Activated CD4-positive, alpha-beta T cell treated with anti-CD3 and anti-CD28 coated beads for 36 hours (primary cell): Measurements from ENCODE around the gene BCL2L11. TPM values are rescaled to one million over a fixed set of nuclear protein-coding genes. Genes with fewer than 3 reads are reported as not detected.
A peak's percentile ranks its signal among the peaks of the same experiment; 100 is the strongest.

Experiments used
- ATAC-seq: fragments of 200-7000 bp; cut with Tn5 transposase; one replicate; pipeline ENCODE4 v1.10.0; 2021; ENCODE audit warnings: mild to moderate bottlenecking, moderate library complexity
- CTCF ChIA-PET: fragments of 350-600 bp; sonication (Branson Sonifier 250); formaldehyde crosslinking; loops from one replicate; lab custom pipeline; 2021; ENCODE audit warnings: antibody characterized with exemption; lab: Charles Lee
- POLR2A ChIA-PET: fragments of 350-600 bp; sonication (Branson Sonifier 250); formaldehyde crosslinking; loops from one replicate; lab custom pipeline; 2021; ENCODE audit warnings: antibody characterized with exemption, inconsistent platforms; lab: Charles Lee
- DNase-seq: peaks from one replicate; pipeline ENCODE4 v3.0.0-alpha.2; 2020
- H3K27ac Mint-ChIP-seq: one replicate; pipeline ENCODE4 v1.8.0; 2021; ENCODE audit warnings: mixed read lengths
- H3K27me3 Mint-ChIP-seq: one replicate; pipeline ENCODE4 v1.8.0; 2021; ENCODE audit warnings: mixed read lengths
- H3K36me3 Mint-ChIP-seq: one replicate; pipeline ENCODE4 v1.8.0; 2021; ENCODE audit warnings: low read depth, mixed read lengths
- H3K4me1 Mint-ChIP-seq: one replicate; pipeline ENCODE4 v1.8.0; 2021; ENCODE audit warnings: mixed read lengths
- H3K4me3 Mint-ChIP-seq: one replicate; pipeline ENCODE4 v1.8.0; 2021; ENCODE audit warnings: mild to moderate bottlenecking, moderate library complexity, mixed read lengths
- H3K9me3 Mint-ChIP-seq: one replicate; pipeline ENCODE4 v1.8.0; 2021; ENCODE audit warnings: low read depth, mixed read lengths
- intact Hi-C, 2 experiments: fragments of 100-400 bp; cut with DNase I in 1 of 2; cut with micrococcal nuclease in 1 of 2; formaldehyde crosslinking; loops; one replicate each; pipeline versions ENCODE4 v1.14.2 to v1.15.1; 2022 to 2024; cut with DNase I, micrococcal nuclease
- total RNA-seq, 2 experiments: library from RNA; stranded (reverse); gene quantifications; one replicate each; pipeline ENCODE4 v1.2.3, GENCODE V29; 2021

The BCL2L11 gene
- total RNA-seq, 2 experiments from 2014 or later: 18.2 to 28.6 TPM

DNA sequence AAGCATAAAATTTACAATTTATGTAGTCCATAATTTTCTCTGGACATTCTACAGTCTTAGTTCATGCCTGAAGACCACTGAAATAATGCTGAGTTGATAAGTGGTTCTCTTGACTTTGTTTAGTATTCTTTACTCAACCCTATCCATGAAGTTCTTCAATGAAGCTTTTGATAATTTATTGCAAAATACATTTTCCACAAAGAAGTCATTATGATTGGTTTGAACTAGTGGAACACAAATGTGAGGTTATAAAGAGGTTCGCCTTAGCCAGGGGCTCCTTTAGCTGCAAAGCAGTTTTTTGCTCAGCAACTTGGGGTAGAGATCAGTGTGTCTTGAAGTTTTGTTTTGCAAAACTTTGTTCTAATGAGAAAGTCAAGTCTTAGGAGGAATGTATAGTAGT is 5.9 kb downstream of the BCL2L11 start:
- H3K4me1 Mint-ChIP-seq: peaks cover 32% of the 10 kb centered on the region
- peaks cover 75% of the 10 kb centered on the region for H3K36me3 Mint-ChIP-seq
- no peaks in the 10 kb centered on the region for H3K9me3 Mint-ChIP-seq
- ATAC-seq (no peak), DNase-seq (no peak)
- H3K27ac Mint-ChIP-seq: no peak overlapping the region
- POLR2A ChIA-PET: interaction anchor here (0.6 kb wide), 1 partner anchor 37 kb away, joined by 4 read pairs; no protein-coding TSS in a partner anchor
- CTCF ChIA-PET: interaction anchor here (1.0 kb wide), 1 partner anchor 37 kb away, joined by 3 read pairs; no protein-coding TSS in a partner anchor
- peaks cover 7% of the 10 kb centered on the region for H3K27me3 Mint-ChIP-seq
- no peak overlapping the region for H3K4me3 Mint-ChIP-seq
- intact Hi-C loops: no loop called here

DNA sequence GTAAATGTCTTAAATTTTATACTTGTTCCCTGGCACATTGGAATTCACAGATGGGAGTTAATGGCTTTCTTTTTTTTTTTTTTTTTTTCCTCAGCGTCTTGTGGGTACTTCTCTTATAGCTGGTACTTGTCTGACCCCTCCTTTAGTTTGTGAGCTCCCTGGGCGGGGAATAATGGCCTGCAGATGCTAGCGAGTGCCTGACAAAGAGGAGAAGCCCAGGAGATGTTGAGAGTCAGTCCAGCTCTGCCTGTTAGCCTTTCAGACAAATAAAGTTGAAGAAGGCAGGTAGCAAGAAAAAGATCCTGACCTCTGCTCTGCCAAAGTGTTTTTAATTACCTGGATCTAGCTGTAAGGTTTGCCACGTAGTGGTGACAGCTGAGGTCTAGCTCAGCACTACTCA is 6.6 kb downstream of the BCL2L11 start:
- no peak for DNase-seq
- ChIA-PET CTCF (no interaction called here), POLR2A (no interaction called here)
- ATAC-seq: no peak
- Mint-ChIP-seq H3K9me3 (no peaks in the 10 kb centered on the region), H3K27ac (no peak overlapping the region), H3K4me3 (no peak overlapping the region), H3K36me3 (peaks cover 80% of the 10 kb centered on the region), H3K4me1 (peaks cover 31% of the 10 kb centered on the region), H3K27me3 (peaks cover 7% of the 10 kb centered on the region)
- intact Hi-C loops: no loop called here

DNA sequence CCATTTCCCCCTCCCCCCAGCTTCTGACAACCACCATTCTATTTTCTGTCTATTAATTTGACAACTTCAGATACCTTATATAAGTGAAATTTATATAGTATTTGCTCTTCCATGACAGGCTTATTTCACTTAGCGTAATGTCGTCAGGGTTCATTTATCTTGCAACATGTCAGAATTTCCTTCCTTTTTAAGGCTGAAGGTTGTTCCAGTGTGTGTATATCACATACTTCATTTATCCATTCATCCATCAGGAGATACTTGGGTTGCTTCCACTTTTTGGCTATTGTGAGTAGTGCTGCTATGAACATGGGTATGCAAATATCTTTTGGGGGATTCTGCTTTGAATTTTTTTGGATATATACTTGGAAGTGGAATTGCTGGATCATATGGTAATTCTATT is 7.4 kb downstream of the BCL2L11 start:
- Mint-ChIP-seq H3K4me1 (peaks cover 31% of the 10 kb centered on the region), H3K4me3 (no peak overlapping the region)

DNA sequence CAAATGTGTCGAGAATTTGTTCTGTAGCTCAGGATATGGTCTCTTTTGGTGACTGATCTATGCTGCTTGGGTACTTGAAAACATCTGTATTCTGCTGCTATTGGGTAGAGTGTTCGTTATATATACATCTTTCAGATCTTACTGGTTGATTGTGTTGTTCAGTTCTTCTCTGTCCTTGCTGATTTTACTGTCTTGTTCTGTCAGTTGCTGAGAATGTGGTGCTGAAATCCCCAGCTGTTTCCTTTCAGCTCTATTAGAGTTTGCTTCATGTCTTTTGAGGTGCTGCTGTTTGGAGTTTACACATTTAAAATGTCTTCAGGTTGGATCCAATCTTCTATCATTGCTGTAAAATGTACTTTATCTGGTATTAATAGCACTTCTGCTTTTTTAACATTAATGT is 12.9 kb downstream of the BCL2L11 start:
- Mint-ChIP-seq H3K36me3 (peaks cover 63% of the 10 kb centered on the region), H3K9me3 (no peaks in the 10 kb centered on the region), H3K27me3 (no peaks in the 10 kb centered on the region), H3K4me3 (no peak overlapping the region), H3K27ac (no peak overlapping the region), H3K4me1 (peaks cover 12% of the 10 kb centered on the region)
- no peak for ATAC-seq
- DNase-seq: no peak
- ChIA-PET POLR2A (no interaction called here), CTCF (interaction anchor here (0.6 to 1.8 kb wide), 3 partner anchors 9 to 167 kb away, joined by 3 to 6 read pairs (median 3); no protein-coding TSS in a partner anchor)
- intact Hi-C loops: no loop called here

More for the DNA sequence above, 7.4 kb downstream of the BCL2L11 start:
- DNase-seq (no peak), ATAC-seq (no peak)
- peaks cover 81% of the 10 kb centered on the region for H3K36me3 Mint-ChIP-seq
- intact Hi-C loops: no loop called here
- no peak overlapping the region for H3K27ac Mint-ChIP-seq
- peaks cover 7% of the 10 kb centered on the region for H3K27me3 Mint-ChIP-seq
- CTCF ChIA-PET: no interaction called here
- POLR2A ChIA-PET: no interaction called here
- no peaks in the 10 kb centered on the region for H3K9me3 Mint-ChIP-seq

DNA sequence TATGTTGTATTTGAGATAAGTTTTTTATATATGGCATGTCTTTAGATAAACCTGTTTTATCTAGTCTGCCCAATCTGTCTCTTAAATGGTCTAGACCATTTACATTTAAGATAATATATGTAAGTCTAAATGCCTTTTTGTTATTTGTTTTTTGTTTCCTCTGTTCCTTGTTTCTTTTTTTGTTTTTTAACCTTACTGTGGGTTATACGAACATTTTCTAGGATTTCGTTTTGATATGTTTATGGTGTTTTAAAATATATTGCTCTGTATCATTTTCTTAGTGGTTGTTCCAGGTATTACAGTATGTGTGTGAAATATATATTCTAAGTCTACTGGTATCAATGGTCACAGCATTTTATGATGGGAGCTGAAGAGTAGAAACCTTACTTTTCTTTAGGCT is 13.3 kb downstream of the BCL2L11 start:
- Mint-ChIP-seq H3K4me1 (peaks cover 12% of the 10 kb centered on the region), H3K27ac (no peak overlapping the region), H3K9me3 (no peaks in the 10 kb centered on the region), H3K36me3 (peaks cover 60% of the 10 kb centered on the region), H3K4me3 (no peak overlapping the region), H3K27me3 (no peaks in the 10 kb centered on the region)
- intact Hi-C loops: no loop called here
- ATAC-seq (no peak), DNase-seq (no peak)
- POLR2A ChIA-PET: interaction anchor here (0.6 kb wide), 1 partner anchor 21 kb away, joined by 3 read pairs; no protein-coding TSS in a partner anchor
- CTCF ChIA-PET: interaction anchor here (0.9 to 1.8 kb wide), 2 partner anchors 8 to 9 kb away, joined by 4 to 6 read pairs; no protein-coding TSS in a partner anchor

DNA sequence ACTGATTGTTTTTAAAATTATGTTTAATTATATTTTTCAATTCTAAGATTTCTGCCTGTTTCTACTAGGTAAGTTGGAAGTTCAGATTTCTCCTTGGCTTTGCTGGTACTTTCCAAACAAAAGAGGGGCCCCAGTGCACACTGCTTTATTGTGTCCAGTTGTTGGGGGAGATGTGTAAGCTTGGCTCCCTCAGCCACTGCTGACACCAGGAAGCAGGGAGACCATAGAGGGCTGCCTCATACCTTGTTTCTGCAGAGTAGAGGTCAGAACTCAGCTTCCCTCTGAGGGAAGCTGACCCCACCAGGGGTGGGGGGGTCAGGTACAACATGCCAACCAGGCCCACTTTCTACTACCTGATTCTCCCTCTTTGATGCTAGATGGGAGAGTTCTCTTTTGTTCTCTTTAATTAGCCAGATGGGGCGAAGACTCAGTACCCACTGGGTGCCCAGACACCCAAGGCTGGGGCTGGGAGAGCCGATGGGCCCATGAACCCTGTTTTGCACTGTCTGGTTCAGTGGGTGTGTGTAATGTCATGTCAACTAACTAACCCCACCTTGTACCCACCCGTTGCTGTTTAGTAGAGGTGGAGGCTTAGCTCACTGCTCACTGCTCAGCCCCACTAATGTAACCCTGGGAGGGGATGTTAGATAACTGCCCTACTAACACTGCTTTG is 14.7 kb downstream of the BCL2L11 start:
- Mint-ChIP-seq H3K9me3 (no peaks in the 10 kb centered on the region), H3K27ac (no peak overlapping the region), H3K36me3 (peaks cover 63% of the 10 kb centered on the region), H3K4me1 (peaks cover 12% of the 10 kb centered on the region), H3K27me3 (no peaks in the 10 kb centered on the region), H3K4me3 (no peak overlapping the region)
- DNase-seq (no peak), ATAC-seq (no peak)
- intact Hi-C loops: no loop called here
- ChIA-PET CTCF (interaction anchor here (1.8 kb wide), 1 partner anchor 11 kb away, joined by 6 read pairs; no protein-coding TSS in a partner anchor), POLR2A (no interaction called here)

DNA sequence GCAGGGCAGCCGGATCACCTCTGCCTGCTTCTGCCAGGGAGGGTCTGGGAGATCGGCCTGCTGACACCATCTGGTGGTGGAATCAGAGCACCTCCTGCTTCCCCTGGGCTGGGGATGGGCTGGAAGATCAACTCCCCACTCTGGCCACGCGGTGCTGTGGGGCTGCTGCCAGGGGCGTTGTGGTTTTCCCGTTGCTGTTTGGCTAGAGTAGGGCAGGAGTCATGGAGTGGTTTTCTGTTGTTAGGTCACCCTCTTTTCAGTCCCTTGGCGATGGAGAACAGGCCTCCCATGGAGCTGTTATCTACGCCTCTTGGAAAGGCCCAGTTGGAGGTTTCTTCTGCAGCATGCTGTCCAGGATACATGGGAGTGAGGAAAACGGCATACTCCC is 15.2 kb downstream of the BCL2L11 start:
- Mint-ChIP-seq H3K4me3 (no peak overlapping the region), H3K27ac (no peak overlapping the region), H3K9me3 (no peaks in the 10 kb centered on the region), H3K27me3 (no peaks in the 10 kb centered on the region), H3K36me3 (peaks cover 63% of the 10 kb centered on the region), H3K4me1 (peaks cover 10% of the 10 kb centered on the region)
- CTCF ChIA-PET: no interaction called here
- ATAC-seq: no peak
- POLR2A ChIA-PET: no interaction called here
- intact Hi-C loops: no loop called here
- peak; percentile 20 for DNase-seq

DNA sequence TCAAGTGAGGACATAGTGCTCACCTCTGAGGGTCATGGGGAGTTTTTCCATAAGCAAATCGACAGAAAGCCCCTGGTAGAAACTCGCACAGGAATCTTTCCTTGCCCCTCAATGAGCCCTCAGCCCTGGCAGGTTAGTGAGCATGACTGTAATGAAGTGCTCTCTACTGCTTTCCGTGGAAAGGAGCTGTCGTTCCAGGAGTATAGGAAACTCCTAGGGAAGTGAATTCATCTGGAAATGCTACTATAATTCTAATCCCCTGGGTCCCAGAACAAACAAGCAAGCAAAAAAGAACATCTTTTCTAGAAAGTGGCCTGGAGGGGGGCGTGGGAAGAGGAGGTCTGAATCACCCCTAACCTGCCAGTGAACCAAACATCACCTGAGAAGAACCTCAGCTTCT is 18.1 kb downstream of the BCL2L11 start:
- H3K36me3 Mint-ChIP-seq: peaks cover 65% of the 10 kb centered on the region
- no peak overlapping the region for H3K4me3 Mint-ChIP-seq
- no peaks in the 10 kb centered on the region for H3K27me3 Mint-ChIP-seq
- CTCF ChIA-PET: no interaction called here
- intact Hi-C loops: no loop called here
- H3K27ac Mint-ChIP-seq: no peak overlapping the region
- H3K4me1 Mint-ChIP-seq: peaks cover 9% of the 10 kb centered on the region
- POLR2A ChIA-PET: interaction anchor here (0.7 kb wide), 1 partner anchor 18 kb away, joined by 3 read pairs; the partner anchor contains the start of gene BCL2L11
- ATAC-seq (no peak), DNase-seq (no peak)
- no peaks in the 10 kb centered on the region for H3K9me3 Mint-ChIP-seq

DNA sequence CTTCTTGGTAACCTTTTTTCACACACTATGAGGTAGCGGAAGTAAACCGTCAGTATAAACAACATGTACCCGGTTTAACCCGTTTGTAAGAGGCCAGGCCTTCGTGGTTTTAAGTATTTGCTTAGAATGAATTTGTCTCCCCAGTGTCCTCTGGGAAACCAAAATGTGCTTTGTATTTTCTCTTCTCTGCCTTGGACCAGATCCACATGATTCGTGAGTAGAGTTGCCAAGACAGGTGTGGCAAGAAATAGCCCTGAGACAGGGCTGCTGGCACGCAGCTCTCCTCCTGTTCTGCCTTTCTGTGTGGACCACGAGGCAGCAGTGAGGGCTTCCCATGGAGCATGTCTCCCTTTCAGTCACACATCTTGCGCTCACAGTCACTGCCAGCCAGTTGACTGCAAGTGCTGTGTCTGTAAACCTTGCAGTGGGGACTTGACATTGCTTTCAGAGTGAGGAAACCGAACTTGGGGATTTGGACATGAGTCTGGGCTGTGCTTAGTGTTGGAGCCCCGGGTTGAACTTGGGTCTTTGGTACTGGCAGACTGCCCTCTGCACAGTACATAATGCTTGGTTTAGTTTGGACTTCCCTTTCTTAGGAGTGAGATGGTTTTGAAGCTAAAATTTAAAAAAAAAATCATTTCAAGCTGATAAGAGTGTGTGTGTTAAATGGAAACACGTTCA is 19.1 kb downstream of the BCL2L11 start:
- POLR2A ChIA-PET: no interaction called here

DNA sequence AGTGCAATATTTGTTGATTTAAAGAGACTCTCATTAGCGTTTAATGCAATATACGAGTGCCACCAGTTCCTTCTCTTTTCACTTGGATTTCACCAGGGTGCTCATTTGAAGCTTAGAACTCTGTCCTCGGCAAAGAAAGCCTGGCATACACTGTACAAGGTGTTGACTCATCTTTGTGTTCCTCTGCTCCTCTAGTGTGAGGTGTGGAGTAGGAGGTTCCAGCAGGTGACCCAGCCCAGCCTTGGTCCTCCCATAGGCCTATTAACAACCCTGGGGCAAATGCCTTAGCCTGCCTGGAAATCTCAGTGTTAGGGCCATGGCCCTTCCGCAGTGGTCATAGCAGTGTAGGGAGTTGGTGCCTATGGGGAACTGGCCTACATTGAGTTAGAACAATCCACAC is 20.1 kb downstream of the BCL2L11 start:
- Mint-ChIP-seq H3K9me3 (no peaks in the 10 kb centered on the region), H3K27ac (no peak overlapping the region), H3K4me1 (peaks cover 13% of the 10 kb centered on the region), H3K27me3 (no peaks in the 10 kb centered on the region), H3K4me3 (no peak overlapping the region), H3K36me3 (peaks cover 68% of the 10 kb centered on the region)
- ATAC-seq (no peak), DNase-seq (no peak)
- intact Hi-C loops: no loop called here
- ChIA-PET POLR2A (no interaction called here), CTCF (no interaction called here)

More for the DNA sequence above, 19.1 kb downstream of the BCL2L11 start:
- intact Hi-C loops: no loop called here
- Mint-ChIP-seq H3K4me1 (peaks cover 7% of the 10 kb centered on the region), H3K27ac (no peak overlapping the region), H3K9me3 (no peaks in the 10 kb centered on the region), H3K4me3 (no peak overlapping the region), H3K27me3 (no peaks in the 10 kb centered on the region), H3K36me3 (peaks cover 66% of the 10 kb centered on the region)
- ATAC-seq (no peak), DNase-seq (no peak)
- CTCF ChIA-PET: no interaction called here

DNA sequence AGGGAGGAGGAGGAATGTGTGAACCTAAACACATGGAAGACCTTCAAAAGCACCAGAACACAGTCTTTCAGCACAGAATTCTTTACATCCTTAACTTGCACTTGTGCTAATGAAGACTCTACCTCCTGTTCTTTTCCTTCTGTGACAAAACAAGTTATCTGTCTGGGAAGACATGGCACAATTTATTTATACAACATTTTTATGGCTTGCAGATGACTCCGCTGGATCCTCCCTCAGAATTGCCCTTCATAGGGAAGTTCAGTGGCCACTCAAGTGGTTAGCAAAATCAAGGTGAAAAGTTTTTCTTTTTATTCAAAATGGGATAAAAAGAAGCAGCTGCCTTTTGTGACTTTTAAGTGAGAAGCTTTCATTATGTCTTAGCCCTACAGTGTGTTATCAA is 21.4 kb downstream of the BCL2L11 start:
- CTCF ChIA-PET: interaction anchor here (0.9 to 1.6 kb wide), 3 partner anchors 9 to 21 kb away, joined by 3 read pairs; no protein-coding TSS in a partner anchor
- Mint-ChIP-seq H3K4me3 (no peak overlapping the region), H3K9me3 (no peaks in the 10 kb centered on the region), H3K36me3 (peaks cover 65% of the 10 kb centered on the region), H3K27ac (no peak overlapping the region), H3K4me1 (peaks cover 16% of the 10 kb centered on the region), H3K27me3 (no peaks in the 10 kb centered on the region)
- DNase-seq (no peak), ATAC-seq (no peak)
- intact Hi-C loops: no loop called here
- POLR2A ChIA-PET: no interaction called here
